DND-41 (cell line): Measurements from ENCODE around the gene KRTAP4-9.
"Not testable (repeated sequence)": the region's sequence is repeated elsewhere in the genome, so short reads cannot be mapped to it uniquely, and the experiment has no call there.

Experiments used
- ATAC-seq: fragments of 200-7000 bp; cut with Tn5 transposase; 3 replicates; pipeline ENCODE4 v1.9.1; 2021; ENCODE audit warnings: low read depth; ENCODE audit not compliant: insufficient read depth
- DNase-seq: peaks from one replicate; pipeline ENCODE4 v3.0.0-alpha.2; 2020
- H2AFZ ChIP-seq: 2 replicates; pipeline ENCODE4 v1.6.0; 2012; ENCODE audit warnings: low read depth, low read length
- H3K27ac ChIP-seq: 2 replicates; pipeline ENCODE4 v1.5.1; 2012; ENCODE audit warnings: low read length, inconsistent platforms
- H3K27me3 ChIP-seq: fragments of 200-600 bp; sonication (generic); 2 replicates; pipeline ENCODE4 v1.6.0; 2012; ENCODE audit warnings: low read length, mild to moderate bottlenecking, inconsistent platforms; ENCODE audit not compliant: insufficient read depth, poor library complexity
- H3K36me3 ChIP-seq: 2 replicates; pipeline ENCODE4 v1.5.1; 2012; ENCODE audit warnings: low read length, inconsistent platforms; ENCODE audit not compliant: insufficient read depth
- H3K4me1 ChIP-seq: 2 replicates; pipeline ENCODE4 v1.5.1; 2012; ENCODE audit warnings: mild to moderate bottlenecking, low read length; ENCODE audit not compliant: insufficient read depth
- H3K4me2 ChIP-seq: 2 replicates; pipeline ENCODE4 v1.6.0; 2012; ENCODE audit warnings: mild to moderate bottlenecking, moderate library complexity, low read length, inconsistent platforms; ENCODE audit not compliant: insufficient read depth
- H3K4me3 ChIP-seq, 2 experiments: fragments of 200-600 bp in 1 of 2; shearing (Covaris generic) in 1 of 2; 2 replicates each; pipeline ENCODE4 v1.5.1; 2012 to 2016; ENCODE audit warnings: inconsistent platforms in 2 of 2, low read length in 2 of 2, mild to moderate bottlenecking in 2 of 2, low read depth in 1 of 2, moderate library complexity in 1 of 2
- H3K79me2 ChIP-seq: 2 replicates; pipeline ENCODE4 v1.6.0; 2012; ENCODE audit warnings: low read length, inconsistent platforms; ENCODE audit not compliant: insufficient read depth
- H3K9ac ChIP-seq: 2 replicates; pipeline ENCODE4 v1.6.0; 2012; ENCODE audit warnings: low read depth, mild to moderate bottlenecking, inconsistent platforms, low read length, moderate library complexity
- H3K9me3 ChIP-seq: 2 replicates; pipeline ENCODE4 v1.5.1; 2012; ENCODE audit warnings: low read length, moderate library complexity, mild to moderate bottlenecking, inconsistent platforms; ENCODE audit not compliant: insufficient read depth, severe bottlenecking
- H4K20me1 ChIP-seq: 2 replicates; pipeline ENCODE4 v1.6.0; 2012; ENCODE audit warnings: low read length; ENCODE audit not compliant: insufficient read depth
- EZH2 ChIP-seq: IDR thresholded peaks from 3 replicates; pipeline ENCODE4 v1.6.1; 2012; ENCODE audit warnings: borderline replicate concordance, low read depth, mild to moderate bottlenecking, moderate library complexity, low read length, inconsistent platforms; ENCODE audit not compliant: severe bottlenecking
- TF ChIP-seq, protein P1 (sequence below): IDR thresholded peaks from 2 replicates; pipeline ENCODE4 v1.5.1; 2012; ENCODE audit warnings: borderline replicate concordance, low read length, moderate library complexity, mild to moderate bottlenecking; ENCODE audit not compliant: poor library complexity, severe bottlenecking; ENCODE audit errors: extremely low read depth

Gene KRTAP4-9

DNA sequence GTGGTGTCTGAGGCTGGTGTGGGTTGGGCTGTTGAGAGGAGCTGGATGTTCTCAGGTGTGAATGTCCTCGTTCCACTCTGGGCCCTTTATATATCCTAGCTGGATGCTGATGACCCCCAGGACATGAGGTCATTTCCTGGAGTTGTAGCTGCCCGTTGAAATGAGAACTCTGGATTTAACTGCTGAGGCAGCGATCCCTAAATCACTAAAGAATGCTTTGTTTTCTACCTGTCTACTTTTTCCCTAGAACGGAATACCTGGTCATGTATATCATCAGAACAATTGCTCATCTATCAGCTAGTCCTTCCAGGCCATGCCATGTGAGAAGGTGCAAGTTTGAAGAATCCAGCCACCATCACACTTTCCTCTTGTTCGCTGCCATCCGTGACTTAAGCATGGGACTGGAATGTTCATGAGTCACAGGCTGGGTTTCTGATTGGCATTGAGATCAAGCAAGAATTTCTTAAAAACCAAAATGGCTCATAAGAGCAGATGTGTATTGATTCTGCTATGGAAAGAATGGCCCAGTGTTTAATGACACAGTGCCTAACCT is 45.1 kb upstream of the KRTAP4-9 start, which contains the start of gene KRTAP2-3:
KRTAP2-3 (minus strand) TSS at position 63 of the 553 bp plus-strand sequence. CDS start 64 bp downstream, outside the sequence.
- no peak within 1 kb of the TSS for H3K9ac ChIP-seq

DNA sequence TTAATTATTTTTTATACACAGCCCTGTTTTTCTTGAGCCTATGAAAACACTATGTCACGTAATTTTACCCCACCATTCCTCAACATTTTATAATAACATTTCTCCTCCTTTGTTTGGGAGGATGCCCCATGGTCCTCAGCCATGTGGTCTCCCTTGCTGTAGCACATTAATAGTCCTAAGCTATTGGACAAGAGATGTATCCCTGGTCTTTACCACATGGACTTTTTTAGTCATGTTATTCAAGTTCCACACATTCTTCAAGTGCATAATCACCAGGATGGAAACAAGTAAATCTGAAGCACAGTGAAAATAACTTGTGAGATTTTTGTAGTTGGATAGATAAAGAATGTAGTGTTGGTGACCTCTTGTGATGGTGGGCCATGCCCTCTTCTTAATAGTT is 43.2 kb upstream of the KRTAP4-9 start:
- Histone ChIP-seq H3K27me3 (no peaks in the 10 kb centered on the region), H4K20me1 (no peaks in the 10 kb centered on the region), H3K36me3 (no peaks in the 10 kb centered on the region), H3K9me3 (no peaks in the 10 kb centered on the region), H3K4me3 (no peak overlapping the region), H2AFZ (no peak overlapping the region), H3K27ac (no peak overlapping the region), H3K79me2 (no peaks in the 10 kb centered on the region), H3K4me1 (no peaks in the 10 kb centered on the region), H3K9ac (no peak overlapping the region), H3K4me2 (no peak overlapping the region)
- DNase-seq (no peak), ATAC-seq (no peak)
- TF ChIP-seq, protein P1, sequence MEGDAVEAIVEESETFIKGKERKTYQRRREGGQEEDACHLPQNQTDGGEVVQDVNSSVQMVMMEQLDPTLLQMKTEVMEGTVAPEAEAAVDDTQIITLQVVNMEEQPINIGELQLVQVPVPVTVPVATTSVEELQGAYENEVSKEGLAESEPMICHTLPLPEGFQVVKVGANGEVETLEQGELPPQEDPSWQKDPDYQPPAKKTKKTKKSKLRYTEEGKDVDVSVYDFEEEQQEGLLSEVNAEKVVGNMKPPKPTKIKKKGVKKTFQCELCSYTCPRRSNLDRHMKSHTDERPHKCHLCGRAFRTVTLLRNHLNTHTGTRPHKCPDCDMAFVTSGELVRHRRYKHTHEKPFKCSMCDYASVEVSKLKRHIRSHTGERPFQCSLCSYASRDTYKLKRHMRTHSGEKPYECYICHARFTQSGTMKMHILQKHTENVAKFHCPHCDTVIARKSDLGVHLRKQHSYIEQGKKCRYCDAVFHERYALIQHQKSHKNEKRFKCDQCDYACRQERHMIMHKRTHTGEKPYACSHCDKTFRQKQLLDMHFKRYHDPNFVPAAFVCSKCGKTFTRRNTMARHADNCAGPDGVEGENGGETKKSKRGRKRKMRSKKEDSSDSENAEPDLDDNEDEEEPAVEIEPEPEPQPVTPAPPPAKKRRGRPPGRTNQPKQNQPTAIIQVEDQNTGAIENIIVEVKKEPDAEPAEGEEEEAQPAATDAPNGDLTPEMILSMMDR: no peak
- no peak for TF ChIP-seq EZH2

More for the DNA sequence above, 45.1 kb upstream of the KRTAP4-9 start, which contains the start of gene KRTAP2-3:
- no peaks in the 10 kb centered on the region for H4K20me1 ChIP-seq
- TF ChIP-seq, protein P1: no peak
- TF ChIP-seq EZH2: no peak
- no peaks in the 10 kb centered on the region for H3K79me2 ChIP-seq
- H2AFZ ChIP-seq: no peak within 1 kb of the TSS
- H3K4me2 ChIP-seq: no peak within 1 kb of the TSS
- H3K27me3 ChIP-seq: no peaks in the 10 kb centered on the region
- DNase-seq (no peak), ATAC-seq (no peak)
- H3K9me3 ChIP-seq: no peaks in the 10 kb centered on the region
- H3K4me1 ChIP-seq: no peaks in the 10 kb centered on the region
- no peaks in the 10 kb centered on the region for H3K36me3 ChIP-seq
- H3K27ac ChIP-seq: no peak within 1 kb of the TSS
- no peak within 1 kb of the TSS for H3K4me3 ChIP-seq

DNA sequence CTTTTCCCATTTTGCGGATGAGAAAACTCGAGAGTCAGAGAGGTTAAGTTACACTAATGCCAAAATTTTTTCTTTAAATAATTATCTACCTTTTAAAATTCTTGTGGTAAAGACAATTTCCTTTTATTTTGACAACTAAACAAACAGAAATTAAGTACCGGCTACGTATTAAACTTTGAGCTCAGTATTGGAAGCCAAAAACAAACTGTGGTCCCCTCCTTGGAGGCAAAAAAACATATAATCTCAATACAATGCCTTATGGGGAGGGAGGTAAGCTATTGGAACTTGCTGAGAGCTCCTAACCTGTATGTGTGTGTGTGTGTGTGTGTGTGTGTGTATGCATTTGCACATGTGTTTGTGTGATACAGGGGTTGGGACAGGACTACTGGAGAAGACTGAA is 41.7 kb upstream of the KRTAP4-9 start:
- no peaks in the 10 kb centered on the region for H3K9me3 ChIP-seq
- H3K9ac ChIP-seq: no peak overlapping the region
- no peak overlapping the region for H3K4me3 ChIP-seq
- no peaks in the 10 kb centered on the region for H3K27me3 ChIP-seq
- H3K4me1 ChIP-seq: no peaks in the 10 kb centered on the region
- no peak overlapping the region for H2AFZ ChIP-seq
- H3K27ac ChIP-seq: no peak overlapping the region
- no peak for TF ChIP-seq EZH2
- TF ChIP-seq, protein P1: no peak
- no peaks in the 10 kb centered on the region for H3K79me2 ChIP-seq
- H3K4me2 ChIP-seq: no peak overlapping the region
- H4K20me1 ChIP-seq: no peaks in the 10 kb centered on the region
- H3K36me3 ChIP-seq: no peaks in the 10 kb centered on the region
- no peak for ATAC-seq
- no peak for DNase-seq

DNA sequence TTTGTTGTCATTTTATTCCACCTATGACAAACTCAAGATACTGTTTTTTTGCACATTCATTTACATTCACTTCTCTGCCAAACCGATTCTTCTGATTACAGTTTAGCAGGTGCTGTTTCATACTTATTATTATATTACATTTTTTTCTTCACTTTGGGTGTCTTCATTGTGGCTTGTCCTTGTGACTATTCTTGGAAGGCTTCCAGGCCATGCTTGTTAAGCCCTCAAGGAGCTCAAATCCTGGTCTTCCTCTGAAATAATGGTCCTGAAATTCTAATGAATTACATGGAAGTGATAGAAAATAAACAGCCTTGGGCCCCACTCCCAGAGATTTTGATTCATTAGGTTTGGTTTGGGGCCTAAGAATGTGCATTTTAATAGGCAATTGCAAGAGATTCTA is 40.9 kb upstream of the KRTAP4-9 start:
- DNase-seq (no peak), ATAC-seq (no peak)
- Histone ChIP-seq H3K9me3 (no peaks in the 10 kb centered on the region), H3K36me3 (no peaks in the 10 kb centered on the region), H4K20me1 (no peaks in the 10 kb centered on the region), H3K4me3 (no peak overlapping the region), H3K9ac (no peak overlapping the region), H2AFZ (no peak overlapping the region), H3K4me2 (no peak overlapping the region), H3K79me2 (no peaks in the 10 kb centered on the region), H3K4me1 (no peaks in the 10 kb centered on the region), H3K27me3 (no peaks in the 10 kb centered on the region), H3K27ac (no peak overlapping the region)
- TF ChIP-seq EZH2: no peak
- TF ChIP-seq, protein P1: no peak

DNA sequence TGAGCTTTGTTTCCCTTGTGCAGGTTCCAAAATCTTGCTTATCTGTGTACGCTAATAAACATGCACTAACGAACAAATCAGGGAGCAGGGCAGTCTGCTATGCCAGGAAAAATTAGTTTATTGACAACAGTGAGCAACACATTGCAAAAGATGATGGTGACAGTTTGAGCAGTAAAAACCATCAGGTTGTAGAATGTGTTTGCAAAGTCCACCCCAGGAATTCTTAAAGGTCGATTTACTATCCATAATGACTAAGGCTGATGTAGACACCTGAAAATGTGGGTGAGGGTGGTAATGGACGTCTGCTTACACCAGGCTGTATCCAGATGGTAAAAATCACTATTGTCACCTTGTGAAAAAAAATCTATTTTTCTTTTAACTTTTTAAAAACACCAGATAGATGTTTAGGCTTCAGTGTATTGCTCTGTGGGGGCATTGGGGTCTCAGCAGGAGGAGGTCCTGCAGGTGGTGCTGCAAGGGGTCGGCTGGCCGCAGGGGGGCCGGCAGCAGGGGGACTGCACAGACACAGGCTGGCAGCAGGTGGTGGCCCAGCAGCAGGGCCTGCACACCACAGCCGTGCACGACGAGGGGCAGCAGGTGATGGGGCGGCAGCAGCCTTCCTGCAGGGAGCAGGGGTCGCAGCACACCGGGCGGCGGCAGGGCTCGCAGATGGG is 40.0 kb upstream of the KRTAP4-9 start:
- not testable (repeated sequence) for H4K20me1 ChIP-seq, H3K4me2 ChIP-seq, H3K79me2 ChIP-seq, ATAC-seq, H3K27me3 ChIP-seq, H3K27ac ChIP-seq, H3K9me3 ChIP-seq, H3K9ac ChIP-seq, H3K4me3 ChIP-seq, H2AFZ ChIP-seq, H3K36me3 ChIP-seq, DNase-seq, H3K4me1 ChIP-seq
